Measurements from ENCODE around the gene A2ML1. TPM values are rescaled to one million over a fixed set of nuclear protein-coding genes. Genes with fewer than 3 reads are reported as not detected.

A2ML1 gene
- total and polyA plus RNA-seq, 2 donors (not counting 1 experiment from before 2014, with no cell fraction given), result not detected

DNA sequence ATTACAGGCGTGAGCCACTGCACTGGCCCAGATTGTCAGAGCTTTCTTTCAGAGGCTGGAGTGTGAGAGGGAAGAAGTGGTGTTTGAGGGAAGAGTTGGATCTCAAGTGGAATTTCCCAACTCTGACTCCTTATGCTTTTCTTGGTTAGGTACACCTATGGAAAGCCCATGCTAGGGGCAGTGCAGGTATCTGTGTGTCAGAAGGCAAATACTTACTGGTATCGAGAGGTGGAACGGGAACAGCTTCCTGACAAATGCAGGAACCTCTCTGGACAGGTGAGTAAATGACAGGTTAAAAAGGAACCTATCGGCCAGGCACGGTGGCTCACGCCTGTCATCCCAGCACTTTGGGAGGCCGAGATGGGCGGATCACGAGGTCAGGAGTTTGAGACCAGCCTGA, 14.9 kb downstream of the A2ML1 start:
- Histone ChIP-seq H3K4me1 (ENCODE audit: control insufficient read depth, extremely low read depth, insufficient read depth, low read length) (no peaks in the 10 kb centered on the region), H3K36me3 (ENCODE audit: control insufficient read depth, insufficient read depth, low read length) (no peaks in the 10 kb centered on the region), H3K9me3 (ENCODE audit: control insufficient read depth, insufficient read depth, low read depth, low read length) (no peaks in the 10 kb centered on the region), H3K4me2 (ENCODE audit: extremely low read depth, insufficient read depth, low read length) (no peak overlapping the region), H4K20me1 (ENCODE audit: control insufficient read depth, extremely low read depth, insufficient read depth, low read length) (no peaks in the 10 kb centered on the region), H3K27me3 (ENCODE audit: control insufficient read depth, insufficient read depth, low read length) (no peaks in the 10 kb centered on the region), H2AFZ (ENCODE audit: low read length) (no peak overlapping the region), H3K27ac (ENCODE audit: insufficient read depth, low read length) (no peak overlapping the region), H3K79me2 (ENCODE audit: control insufficient read depth, insufficient read depth, low read length) (no peaks in the 10 kb centered on the region), H3K9ac (ENCODE audit: insufficient read depth, low read length) (no peak overlapping the region), H3K4me3 (replicated peaks in 1 of 4; ENCODE audit: control extremely low read depth in 1 of 4, insufficient read depth in 1 of 4, low read depth in 3 of 4, low read length in 4 of 4) (no peak overlapping the region)
- TF ChIP-seq, protein P1, sequence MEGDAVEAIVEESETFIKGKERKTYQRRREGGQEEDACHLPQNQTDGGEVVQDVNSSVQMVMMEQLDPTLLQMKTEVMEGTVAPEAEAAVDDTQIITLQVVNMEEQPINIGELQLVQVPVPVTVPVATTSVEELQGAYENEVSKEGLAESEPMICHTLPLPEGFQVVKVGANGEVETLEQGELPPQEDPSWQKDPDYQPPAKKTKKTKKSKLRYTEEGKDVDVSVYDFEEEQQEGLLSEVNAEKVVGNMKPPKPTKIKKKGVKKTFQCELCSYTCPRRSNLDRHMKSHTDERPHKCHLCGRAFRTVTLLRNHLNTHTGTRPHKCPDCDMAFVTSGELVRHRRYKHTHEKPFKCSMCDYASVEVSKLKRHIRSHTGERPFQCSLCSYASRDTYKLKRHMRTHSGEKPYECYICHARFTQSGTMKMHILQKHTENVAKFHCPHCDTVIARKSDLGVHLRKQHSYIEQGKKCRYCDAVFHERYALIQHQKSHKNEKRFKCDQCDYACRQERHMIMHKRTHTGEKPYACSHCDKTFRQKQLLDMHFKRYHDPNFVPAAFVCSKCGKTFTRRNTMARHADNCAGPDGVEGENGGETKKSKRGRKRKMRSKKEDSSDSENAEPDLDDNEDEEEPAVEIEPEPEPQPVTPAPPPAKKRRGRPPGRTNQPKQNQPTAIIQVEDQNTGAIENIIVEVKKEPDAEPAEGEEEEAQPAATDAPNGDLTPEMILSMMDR (conservative IDR thresholded peaks at IDR 0.05 in 1 of 2, IDR thresholded peaks at IDR 0.05 in 1 of 2; ENCODE audit: low read depth in 1 of 2, low read length in 2 of 2), result no peak
- TF ChIP-seq EZH2 (IDR thresholded peaks at IDR 0.05; ENCODE audit: low read length, missing control alignments), result no peak
- no peak for DNase-seq (ENCODE audit: low read depth in 2 of 2)

DNA sequence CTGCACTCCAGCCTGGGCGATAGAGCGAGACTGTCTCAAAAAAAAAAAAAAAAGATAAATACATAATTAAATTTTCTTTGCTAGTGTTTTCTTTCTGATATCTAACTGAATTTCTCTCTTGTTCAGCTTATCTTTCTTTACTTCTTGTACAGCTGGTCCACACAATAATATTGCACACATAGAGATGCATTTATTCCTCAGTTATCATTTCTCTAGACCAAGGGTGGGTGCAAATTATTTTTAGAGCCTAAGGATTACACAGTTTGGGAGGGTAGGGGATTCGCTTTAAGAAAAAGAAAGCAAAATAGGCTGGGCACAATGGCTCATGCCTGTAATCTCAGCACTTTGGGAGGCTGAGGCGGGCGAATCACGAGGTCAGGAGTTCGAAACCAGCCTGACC, 17.9 kb downstream of the A2ML1 start:
- Histone ChIP-seq H3K4me3 (replicated peaks in 1 of 4; ENCODE audit: control extremely low read depth in 1 of 4, insufficient read depth in 1 of 4, low read depth in 3 of 4, low read length in 4 of 4) (no peak overlapping the region), H3K27ac (ENCODE audit: insufficient read depth, low read length) (no peak overlapping the region), H2AFZ (ENCODE audit: low read length) (no peak overlapping the region), H3K4me2 (ENCODE audit: extremely low read depth, insufficient read depth, low read length) (no peak overlapping the region), H3K27me3 (ENCODE audit: control insufficient read depth, insufficient read depth, low read length) (no peaks in the 10 kb centered on the region), H3K9ac (ENCODE audit: insufficient read depth, low read length) (no peak overlapping the region), H4K20me1 (ENCODE audit: control insufficient read depth, extremely low read depth, insufficient read depth, low read length) (no peaks in the 10 kb centered on the region), H3K9me3 (ENCODE audit: control insufficient read depth, insufficient read depth, low read depth, low read length) (no peaks in the 10 kb centered on the region), H3K4me1 (ENCODE audit: control insufficient read depth, extremely low read depth, insufficient read depth, low read length) (no peaks in the 10 kb centered on the region), H3K79me2 (ENCODE audit: control insufficient read depth, insufficient read depth, low read length) (no peaks in the 10 kb centered on the region), H3K36me3 (ENCODE audit: control insufficient read depth, insufficient read depth, low read length) (no peaks in the 10 kb centered on the region)
- DNase-seq (ENCODE audit: low read depth in 2 of 2), result no peak
- no peak for TF ChIP-seq EZH2 (IDR thresholded peaks at IDR 0.05; ENCODE audit: low read length, missing control alignments)
- TF ChIP-seq, protein P1 (conservative IDR thresholded peaks at IDR 0.05 in 1 of 2, IDR thresholded peaks at IDR 0.05 in 1 of 2; ENCODE audit: low read depth in 1 of 2, low read length in 2 of 2), result no peak

DNA sequence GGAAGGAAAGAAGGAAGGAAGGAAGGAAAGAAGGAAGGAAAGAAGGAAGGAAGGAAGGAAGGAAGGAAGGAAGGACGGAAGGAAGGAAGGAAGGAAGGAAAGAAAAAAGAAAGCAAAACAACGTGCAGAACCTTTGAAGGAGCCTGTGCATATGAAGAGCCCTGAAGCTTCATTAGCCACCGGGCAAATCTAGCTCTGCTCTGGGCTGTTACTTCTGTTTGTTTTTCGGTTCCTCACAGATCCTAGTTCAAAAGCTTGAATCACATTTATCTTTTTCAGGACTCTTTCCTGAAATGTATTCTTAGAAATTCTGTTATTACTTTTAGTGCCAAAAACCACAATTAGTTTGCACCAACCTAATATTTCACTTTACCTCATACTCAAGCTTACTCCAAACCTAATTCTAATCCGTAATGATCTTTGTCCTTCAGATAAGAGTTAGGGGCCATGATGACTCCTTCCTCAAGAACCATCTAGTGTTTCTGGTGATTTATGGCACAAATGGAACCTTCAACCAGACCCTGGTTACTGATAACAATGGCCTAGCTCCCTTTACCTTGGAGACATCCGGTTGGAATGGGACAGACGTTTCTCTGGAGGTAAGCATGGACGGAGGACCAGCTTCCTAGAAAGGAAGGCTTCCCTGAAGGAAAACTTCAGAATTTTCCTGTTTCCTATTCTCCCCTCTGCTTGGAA, 18.7 kb downstream of the A2ML1 start:
- Histone ChIP-seq H4K20me1 (ENCODE audit: control insufficient read depth, extremely low read depth, insufficient read depth, low read length) (no peaks in the 10 kb centered on the region), H2AFZ (ENCODE audit: low read length) (no peak overlapping the region), H3K4me3 (replicated peaks in 1 of 4; ENCODE audit: control extremely low read depth in 1 of 4, insufficient read depth in 1 of 4, low read depth in 3 of 4, low read length in 4 of 4) (no peak overlapping the region), H3K27me3 (ENCODE audit: control insufficient read depth, insufficient read depth, low read length) (no peaks in the 10 kb centered on the region), H3K9ac (ENCODE audit: insufficient read depth, low read length) (no peak overlapping the region), H3K9me3 (ENCODE audit: control insufficient read depth, insufficient read depth, low read depth, low read length) (no peaks in the 10 kb centered on the region), H3K4me1 (ENCODE audit: control insufficient read depth, extremely low read depth, insufficient read depth, low read length) (no peaks in the 10 kb centered on the region), H3K4me2 (ENCODE audit: extremely low read depth, insufficient read depth, low read length) (no peak overlapping the region), H3K79me2 (ENCODE audit: control insufficient read depth, insufficient read depth, low read length) (no peaks in the 10 kb centered on the region), H3K27ac (ENCODE audit: insufficient read depth, low read length) (no peak overlapping the region), H3K36me3 (ENCODE audit: control insufficient read depth, insufficient read depth, low read length) (no peaks in the 10 kb centered on the region)
- DNase-seq (ENCODE audit: low read depth in 2 of 2), result no peak
- no peak for TF ChIP-seq EZH2 (IDR thresholded peaks at IDR 0.05; ENCODE audit: low read length, missing control alignments)
- TF ChIP-seq, protein P1 (conservative IDR thresholded peaks at IDR 0.05 in 1 of 2, IDR thresholded peaks at IDR 0.05 in 1 of 2; ENCODE audit: low read depth in 1 of 2, low read length in 2 of 2), result no peak

Data from fibroblast of lung (primary cell).